ENCODE measurements around the gene PTMA. TPM values are rescaled to one million over a fixed set of nuclear protein-coding genes. Genes with fewer than 3 reads are reported as not detected.
A peak's percentile ranks its signal among the peaks of the same experiment; 100 is the strongest.

PTMA gene
- total RNA-seq, 4 donors from 2014 or later: 631 to 1,160 (median 1,099) TPM

GRCh38 chr2:231685349-231686191 lies 22.8 kb upstream of the PTMA start:
- DNase-seq: no peak
- Histone ChIP-seq H3K4me3 (replicated peaks in 1 of 3) (no peak overlapping the region), H3K36me3 (no peaks in the 10 kb centered on the region), H3K27ac (no peak overlapping the region), H3K4me1 (peaks cover 6 to 16% of the 10 kb centered on the region in 2 donors), H3K9me3 (no peaks in the 10 kb centered on the region), H3K27me3 (no peaks in the 10 kb centered on the region)
- intact Hi-C loops (cut with DNase I): no loop called here
- 83% methylated on average over 15 of the region's 20 CpGs for WGBS, 2 donors
- TF ChIP-seq, protein P1, sequence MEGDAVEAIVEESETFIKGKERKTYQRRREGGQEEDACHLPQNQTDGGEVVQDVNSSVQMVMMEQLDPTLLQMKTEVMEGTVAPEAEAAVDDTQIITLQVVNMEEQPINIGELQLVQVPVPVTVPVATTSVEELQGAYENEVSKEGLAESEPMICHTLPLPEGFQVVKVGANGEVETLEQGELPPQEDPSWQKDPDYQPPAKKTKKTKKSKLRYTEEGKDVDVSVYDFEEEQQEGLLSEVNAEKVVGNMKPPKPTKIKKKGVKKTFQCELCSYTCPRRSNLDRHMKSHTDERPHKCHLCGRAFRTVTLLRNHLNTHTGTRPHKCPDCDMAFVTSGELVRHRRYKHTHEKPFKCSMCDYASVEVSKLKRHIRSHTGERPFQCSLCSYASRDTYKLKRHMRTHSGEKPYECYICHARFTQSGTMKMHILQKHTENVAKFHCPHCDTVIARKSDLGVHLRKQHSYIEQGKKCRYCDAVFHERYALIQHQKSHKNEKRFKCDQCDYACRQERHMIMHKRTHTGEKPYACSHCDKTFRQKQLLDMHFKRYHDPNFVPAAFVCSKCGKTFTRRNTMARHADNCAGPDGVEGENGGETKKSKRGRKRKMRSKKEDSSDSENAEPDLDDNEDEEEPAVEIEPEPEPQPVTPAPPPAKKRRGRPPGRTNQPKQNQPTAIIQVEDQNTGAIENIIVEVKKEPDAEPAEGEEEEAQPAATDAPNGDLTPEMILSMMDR (IDR thresholded peaks at IDR 0.05): peak in 1 of 6 experiments; percentile 9
- no peak for TF ChIP-seq POLR2A (IDR thresholded peaks at IDR 0.05)

GRCh38 chr2:231686192-231687100 lies 21.9 kb upstream of the PTMA start:
- Histone ChIP-seq H3K4me1 (peaks cover 2 to 11% of the 10 kb centered on the region in 2 donors), H3K9me3 (no peaks in the 10 kb centered on the region), H3K27me3 (no peaks in the 10 kb centered on the region), H3K27ac (no peak overlapping the region), H3K36me3 (no peaks in the 10 kb centered on the region), H3K4me3 (replicated peaks in 1 of 3) (no peak overlapping the region)
- intact Hi-C loops (cut with DNase I): no loop called here
- TF ChIP-seq POLR2A (IDR thresholded peaks at IDR 0.05): no peak
- TF ChIP-seq, protein P1 (IDR thresholded peaks at IDR 0.05): no peak
- DNase-seq: no peak
- 90 to 91% methylated on average over 10 of the region's 11 CpGs for WGBS, 2 donors

GRCh38 chr2:231687133-231687852 lies 21.0 kb upstream of the PTMA start:
- no peak overlapping the region for H3K4me3 ChIP-seq (replicated peaks in 1 of 3)
- H3K27ac ChIP-seq: no peak overlapping the region
- H3K4me1 ChIP-seq: peaks cover 0 to 7% of the 10 kb centered on the region in 2 donors
- H3K36me3 ChIP-seq: no peaks in the 10 kb centered on the region
- intact Hi-C loops (cut with DNase I): no loop called here
- DNase-seq: peak; percentile 66 to 67
- H3K9me3 ChIP-seq: no peaks in the 10 kb centered on the region
- H3K27me3 ChIP-seq: no peaks in the 10 kb centered on the region
- WGBS, 2 donors: 24 to 42% methylated on average over 10 to 14 of the region's 14 CpGs
- TF ChIP-seq, protein P1 (IDR thresholded peaks at IDR 0.05): peak in 4 of 6 experiments; percentile 8 to 59 (median 47)
- TF ChIP-seq POLR2A (IDR thresholded peaks at IDR 0.05): no peak

DNA sequence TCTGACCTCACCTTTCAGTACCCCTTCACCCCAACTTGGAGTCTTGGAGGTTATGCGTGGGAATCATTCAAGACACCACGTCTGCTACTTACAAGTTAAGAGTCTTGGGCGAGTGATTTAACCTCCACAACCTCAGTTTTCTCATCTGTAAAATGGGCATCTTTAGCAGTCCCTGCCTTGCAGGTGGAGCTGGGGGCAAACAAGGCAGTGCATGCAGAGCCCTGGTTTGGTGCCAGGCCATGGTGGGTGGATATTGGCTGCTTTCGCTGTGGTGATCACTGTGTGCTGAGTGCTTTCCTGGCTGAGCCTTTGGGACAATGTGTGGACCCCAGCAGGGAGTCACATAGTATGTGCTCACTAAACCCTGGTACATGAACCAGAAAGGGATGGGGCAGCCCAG lies 20.4 kb upstream of the PTMA start:
- Histone ChIP-seq H3K27ac (no peak overlapping the region), H3K27me3 (no peaks in the 10 kb centered on the region), H3K9me3 (no peaks in the 10 kb centered on the region), H3K4me3 (replicated peaks in 1 of 3) (no peak overlapping the region), H3K36me3 (no peaks in the 10 kb centered on the region), H3K4me1 (peaks cover 0 to 7% of the 10 kb centered on the region in 2 donors)
- WGBS, 2 donors: 93 to 96% methylated on average over 4 of the region's 4 CpGs
- no peak for TF ChIP-seq POLR2A (IDR thresholded peaks at IDR 0.05)
- TF ChIP-seq, protein P1 (IDR thresholded peaks at IDR 0.05): no peak
- no peak for DNase-seq
- intact Hi-C loops (cut with DNase I): no loop called here

Measured in thyroid gland (tissue), 4 donors.